HepG2 (cell line): Measurements from ENCODE around the gene CFAP90. TPM values are rescaled to one million over a fixed set of nuclear protein-coding genes. Genes with fewer than 3 reads are reported as not detected.

Experiments
- FIP1L1 ChIP-seq: fragments of 200-400 bp; formaldehyde crosslinking; IDR thresholded peaks from 2 replicates; pipeline ENCODE4 v1.6.1; 2018; ENCODE audit warnings: low read depth, mild to moderate bottlenecking, low read length, moderate library complexity, borderline replicate concordance; ENCODE audit not compliant: insufficient read depth
- SMARCE1 ChIP-seq: fragments of 450-650 bp; IDR thresholded peaks from 2 replicates; pipeline ENCODE4 v1.6.1; 2017; ENCODE audit warnings: borderline replicate concordance
- THAP11 ChIP-seq: IDR thresholded peaks from 2 replicates; pipeline ENCODE4 v1.6.1; 2016; ENCODE audit warnings: missing biosample characterization, missing genetic modification reagents
- XRCC5 ChIP-seq: fragments of 200-400 bp; formaldehyde crosslinking; optimal IDR thresholded peaks from 2 replicates; pipeline ENCODE3; 2017; ENCODE audit warnings: mild to moderate bottlenecking, low read length
- ZEB1 ChIP-seq: IDR thresholded peaks from 2 replicates; pipeline ENCODE4 v1.6.1; 2012; ENCODE audit warnings: mild to moderate bottlenecking, low read depth, inconsistent platforms; ENCODE audit not compliant: insufficient replicate concordance
- ZNF546 ChIP-seq: sonication (generic); formaldehyde crosslinking; conservative IDR thresholded peaks from 2 replicates; pipeline ENCODE4 v1.8.1; 2023; ENCODE audit warnings: mild to moderate bottlenecking, missing genetic modification reagents
- ZNF768 ChIP-seq: sonication (generic); formaldehyde crosslinking; IDR thresholded peaks from 2 replicates; pipeline ENCODE4 v1.4.0; 2020; ENCODE audit warnings: missing genetic modification reagents
- polyA plus RNA-seq, 8 experiments: library from polyadenylated mRNA; depleted of rRNA in 3 of 8; stranded (reverse) in 7 of 8; unstranded in 1 of 8; fragments of >200 nt; fragmentation: Illumina TruSeq in 4 of 8; extraction: Trizol in 4 of 8; gene quantifications; 2 replicates each; pipeline versions ENCODE4 v1.2.1 to v1.2.3, GENCODE V29; 2011 to 2016; ENCODE audit warnings: low read depth in 4 of 8, missing spikeins in 1 of 8, mixed read lengths in 1 of 8; ENCODE audit not compliant: insufficient read depth in 1 of 8
- total RNA-seq, 5 experiments: library from RNA; depleted of rRNA; stranded (reverse); fragments of >200 nt; fragmentation: Illumina TruSeq; extraction: Trizol; gene quantifications; 2 replicates each; pipeline ENCODE4 v1.2.3, GENCODE V29; 2016; ENCODE audit warnings: low read depth in 1 of 5
- TF ChIP-seq, protein P1 (sequence below): sonication (generic); formaldehyde crosslinking; IDR thresholded peaks from 2 replicates; pipeline ENCODE4 v1.5.1; 2020; ENCODE audit warnings: mild to moderate bottlenecking, missing genetic modification reagents, moderate library complexity
- TF ChIP-seq, protein P2 (sequence below): sonication (generic); formaldehyde crosslinking; IDR thresholded peaks from 2 replicates; pipeline ENCODE4 v1.5.0; 2020; ENCODE audit warnings: mild to moderate bottlenecking, missing genetic modification reagents, moderate library complexity
- TF ChIP-seq, protein P3 (sequence below): sonication (generic); formaldehyde crosslinking; conservative IDR thresholded peaks from 2 replicates; pipeline ENCODE4 v1.4.0; 2020; ENCODE audit warnings: missing genetic modification reagents
- TF ChIP-seq, protein P4 (sequence below): sonication (generic); formaldehyde crosslinking; IDR thresholded peaks from 2 replicates; pipeline ENCODE4 v1.4.0; 2020; ENCODE audit warnings: mild to moderate bottlenecking, missing genetic modification reagents
- TF ChIP-seq, protein P5 (sequence below): sonication (generic); formaldehyde crosslinking; IDR thresholded peaks from 2 replicates; pipeline ENCODE4 v1.4.0; 2020; ENCODE audit warnings: missing genetic modification reagents
- TF ChIP-seq, protein P6 (sequence below): sonication (generic); formaldehyde crosslinking; IDR thresholded peaks from 2 replicates; pipeline ENCODE4 v1.4.0; 2020; ENCODE audit warnings: missing genetic modification reagents

Gene CFAP90
- total and polyA plus RNA-seq, 2 of the 13 experiments (the other 11 are each of a cell fraction or from before 2014, with no cell fraction given) = 0.11 TPM; not detected in 1

DNA sequence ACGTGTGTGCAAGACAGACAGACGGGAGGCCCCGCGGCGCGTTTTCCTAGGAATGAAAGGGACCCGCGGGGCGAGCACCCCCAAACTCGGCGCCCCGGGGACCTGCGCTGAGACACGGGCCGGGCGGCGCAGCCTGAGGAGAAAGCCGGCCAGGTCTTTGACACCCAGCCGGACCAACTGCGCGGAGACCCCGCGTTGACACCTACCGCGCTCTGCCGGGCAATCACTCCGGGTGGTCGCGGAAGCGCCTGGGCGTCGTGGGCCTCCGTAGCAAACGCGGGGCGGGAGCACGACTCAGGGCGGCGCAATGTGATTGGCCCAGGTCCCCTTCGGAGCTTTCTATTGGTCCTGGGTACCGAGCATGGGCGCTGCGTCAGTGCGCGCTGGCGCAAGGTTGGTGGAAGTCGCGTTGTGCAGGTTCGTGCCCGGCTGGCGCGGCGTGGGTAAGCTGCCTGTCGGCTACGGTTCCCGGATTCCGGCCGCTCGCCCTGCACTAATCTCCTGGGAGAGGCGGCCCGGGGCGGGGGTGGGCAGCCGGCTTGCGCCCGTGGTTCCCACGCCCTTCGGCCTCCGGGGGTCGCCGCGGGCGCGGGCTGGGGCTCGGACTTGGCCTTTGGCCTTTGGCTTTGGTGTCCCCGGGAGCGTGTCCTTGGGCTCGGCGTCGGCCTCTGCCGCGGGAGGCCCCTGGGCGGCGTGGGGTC lies 18.0 kb upstream of the CFAP90 start, which contains the start of the genes FASTKD3 and MTRR (continued):
- TF ChIP-seq FIP1L1 = no peak
- TF ChIP-seq, protein P1, sequence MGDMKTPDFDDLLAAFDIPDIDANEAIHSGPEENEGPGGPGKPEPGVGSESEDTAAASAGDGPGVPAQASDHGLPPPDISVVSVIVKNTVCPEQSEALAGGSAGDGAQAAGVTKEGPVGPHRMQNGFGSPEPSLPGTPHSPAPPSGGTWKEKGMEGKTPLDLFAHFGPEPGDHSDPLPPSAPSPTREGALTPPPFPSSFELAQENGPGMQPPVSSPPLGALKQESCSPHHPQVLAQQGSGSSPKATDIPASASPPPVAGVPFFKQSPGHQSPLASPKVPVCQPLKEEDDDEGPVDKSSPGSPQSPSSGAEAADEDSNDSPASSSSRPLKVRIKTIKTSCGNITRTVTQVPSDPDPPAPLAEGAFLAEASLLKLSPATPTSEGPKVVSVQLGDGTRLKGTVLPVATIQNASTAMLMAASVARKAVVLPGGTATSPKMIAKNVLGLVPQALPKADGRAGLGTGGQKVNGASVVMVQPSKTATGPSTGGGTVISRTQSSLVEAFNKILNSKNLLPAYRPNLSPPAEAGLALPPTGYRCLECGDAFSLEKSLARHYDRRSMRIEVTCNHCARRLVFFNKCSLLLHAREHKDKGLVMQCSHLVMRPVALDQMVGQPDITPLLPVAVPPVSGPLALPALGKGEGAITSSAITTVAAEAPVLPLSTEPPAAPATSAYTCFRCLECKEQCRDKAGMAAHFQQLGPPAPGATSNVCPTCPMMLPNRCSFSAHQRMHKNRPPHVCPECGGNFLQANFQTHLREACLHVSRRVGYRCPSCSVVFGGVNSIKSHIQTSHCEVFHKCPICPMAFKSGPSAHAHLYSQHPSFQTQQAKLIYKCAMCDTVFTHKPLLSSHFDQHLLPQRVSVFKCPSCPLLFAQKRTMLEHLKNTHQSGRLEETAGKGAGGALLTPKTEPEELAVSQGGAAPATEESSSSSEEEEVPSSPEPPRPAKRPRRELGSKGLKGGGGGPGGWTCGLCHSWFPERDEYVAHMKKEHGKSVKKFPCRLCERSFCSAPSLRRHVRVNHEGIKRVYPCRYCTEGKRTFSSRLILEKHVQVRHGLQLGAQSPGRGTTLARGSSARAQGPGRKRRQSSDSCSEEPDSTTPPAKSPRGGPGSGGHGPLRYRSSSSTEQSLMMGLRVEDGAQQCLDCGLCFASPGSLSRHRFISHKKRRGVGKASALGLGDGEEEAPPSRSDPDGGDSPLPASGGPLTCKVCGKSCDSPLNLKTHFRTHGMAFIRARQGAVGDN (CRISPR knock-in tag) = peak; percentile 90
- TF ChIP-seq SMARCE1 = no peak
- TF ChIP-seq THAP11 (CRISPR knock-in tag) = peak; percentile 88
- TF ChIP-seq XRCC5 = peak; percentile 22
- TF ChIP-seq, protein P2, sequence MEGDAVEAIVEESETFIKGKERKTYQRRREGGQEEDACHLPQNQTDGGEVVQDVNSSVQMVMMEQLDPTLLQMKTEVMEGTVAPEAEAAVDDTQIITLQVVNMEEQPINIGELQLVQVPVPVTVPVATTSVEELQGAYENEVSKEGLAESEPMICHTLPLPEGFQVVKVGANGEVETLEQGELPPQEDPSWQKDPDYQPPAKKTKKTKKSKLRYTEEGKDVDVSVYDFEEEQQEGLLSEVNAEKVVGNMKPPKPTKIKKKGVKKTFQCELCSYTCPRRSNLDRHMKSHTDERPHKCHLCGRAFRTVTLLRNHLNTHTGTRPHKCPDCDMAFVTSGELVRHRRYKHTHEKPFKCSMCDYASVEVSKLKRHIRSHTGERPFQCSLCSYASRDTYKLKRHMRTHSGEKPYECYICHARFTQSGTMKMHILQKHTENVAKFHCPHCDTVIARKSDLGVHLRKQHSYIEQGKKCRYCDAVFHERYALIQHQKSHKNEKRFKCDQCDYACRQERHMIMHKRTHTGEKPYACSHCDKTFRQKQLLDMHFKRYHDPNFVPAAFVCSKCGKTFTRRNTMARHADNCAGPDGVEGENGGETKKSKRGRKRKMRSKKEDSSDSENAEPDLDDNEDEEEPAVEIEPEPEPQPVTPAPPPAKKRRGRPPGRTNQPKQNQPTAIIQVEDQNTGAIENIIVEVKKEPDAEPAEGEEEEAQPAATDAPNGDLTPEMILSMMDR (CRISPR knock-in tag) = no peak; the same call in 1 of the 2 replicates
- no peak; the same call in 1 of the 2 replicates for TF ChIP-seq ZNF768 (CRISPR knock-in tag)
- TF ChIP-seq, protein P3, sequence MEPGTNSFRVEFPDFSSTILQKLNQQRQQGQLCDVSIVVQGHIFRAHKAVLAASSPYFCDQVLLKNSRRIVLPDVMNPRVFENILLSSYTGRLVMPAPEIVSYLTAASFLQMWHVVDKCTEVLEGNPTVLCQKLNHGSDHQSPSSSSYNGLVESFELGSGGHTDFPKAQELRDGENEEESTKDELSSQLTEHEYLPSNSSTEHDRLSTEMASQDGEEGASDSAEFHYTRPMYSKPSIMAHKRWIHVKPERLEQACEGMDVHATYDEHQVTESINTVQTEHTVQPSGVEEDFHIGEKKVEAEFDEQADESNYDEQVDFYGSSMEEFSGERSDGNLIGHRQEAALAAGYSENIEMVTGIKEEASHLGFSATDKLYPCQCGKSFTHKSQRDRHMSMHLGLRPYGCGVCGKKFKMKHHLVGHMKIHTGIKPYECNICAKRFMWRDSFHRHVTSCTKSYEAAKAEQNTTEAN (CRISPR knock-in tag) = no peak
- TF ChIP-seq ZEB1 = no peak
- TF ChIP-seq, protein P4, sequence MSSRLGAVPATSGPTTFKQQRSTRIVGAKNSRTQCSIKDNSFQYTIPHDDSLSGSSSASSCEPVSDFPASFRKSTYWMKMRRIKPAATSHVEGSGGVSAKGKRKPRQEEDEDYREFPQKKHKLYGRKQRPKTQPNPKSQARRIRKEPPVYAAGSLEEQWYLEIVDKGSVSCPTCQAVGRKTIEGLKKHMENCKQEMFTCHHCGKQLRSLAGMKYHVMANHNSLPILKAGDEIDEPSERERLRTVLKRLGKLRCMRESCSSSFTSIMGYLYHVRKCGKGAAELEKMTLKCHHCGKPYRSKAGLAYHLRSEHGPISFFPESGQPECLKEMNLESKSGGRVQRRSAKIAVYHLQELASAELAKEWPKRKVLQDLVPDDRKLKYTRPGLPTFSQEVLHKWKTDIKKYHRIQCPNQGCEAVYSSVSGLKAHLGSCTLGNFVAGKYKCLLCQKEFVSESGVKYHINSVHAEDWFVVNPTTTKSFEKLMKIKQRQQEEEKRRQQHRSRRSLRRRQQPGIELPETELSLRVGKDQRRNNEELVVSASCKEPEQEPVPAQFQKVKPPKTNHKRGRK (CRISPR knock-in tag) = no peak
- TF ChIP-seq ZNF546 = peak; percentile 90
- TF ChIP-seq, protein P5, sequence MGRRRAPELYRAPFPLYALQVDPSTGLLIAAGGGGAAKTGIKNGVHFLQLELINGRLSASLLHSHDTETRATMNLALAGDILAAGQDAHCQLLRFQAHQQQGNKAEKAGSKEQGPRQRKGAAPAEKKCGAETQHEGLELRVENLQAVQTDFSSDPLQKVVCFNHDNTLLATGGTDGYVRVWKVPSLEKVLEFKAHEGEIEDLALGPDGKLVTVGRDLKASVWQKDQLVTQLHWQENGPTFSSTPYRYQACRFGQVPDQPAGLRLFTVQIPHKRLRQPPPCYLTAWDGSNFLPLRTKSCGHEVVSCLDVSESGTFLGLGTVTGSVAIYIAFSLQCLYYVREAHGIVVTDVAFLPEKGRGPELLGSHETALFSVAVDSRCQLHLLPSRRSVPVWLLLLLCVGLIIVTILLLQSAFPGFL (CRISPR knock-in tag) = no peak
- TF ChIP-seq, protein P6, sequence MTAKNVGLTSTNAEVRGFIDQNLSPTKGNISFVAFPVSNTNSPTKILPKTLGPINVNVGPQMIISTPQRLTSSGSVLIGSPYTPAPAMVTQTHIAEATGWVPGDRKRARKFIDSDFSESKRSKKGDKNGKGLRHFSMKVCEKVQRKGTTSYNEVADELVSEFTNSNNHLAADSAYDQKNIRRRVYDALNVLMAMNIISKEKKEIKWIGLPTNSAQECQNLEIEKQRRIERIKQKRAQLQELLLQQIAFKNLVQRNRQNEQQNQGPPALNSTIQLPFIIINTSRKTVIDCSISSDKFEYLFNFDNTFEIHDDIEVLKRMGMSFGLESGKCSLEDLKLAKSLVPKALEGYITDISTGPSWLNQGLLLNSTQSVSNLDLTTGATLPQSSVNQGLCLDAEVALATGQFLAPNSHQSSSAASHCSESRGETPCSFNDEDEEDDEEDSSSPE = no peak; the same call in 1 of the 2 replicates
